Fibroblast of the aortic adventitia (primary cell): Measurements from ENCODE around the gene TMED7. TPM values are rescaled to one million over a fixed set of nuclear protein-coding genes. Genes with fewer than 3 reads are reported as not detected.

Experiments
- DNase-seq: peaks from one replicate; pipeline ENCODE4 v3.0.0-alpha.2; 2010; ENCODE audit warnings: low read depth
- H3K4me3 ChIP-seq: 2 replicates; pipeline ENCODE4 v1.5.1; 2011; ENCODE audit warnings: low read depth, mild to moderate bottlenecking, control low read depth, low read length, moderate library complexity
- CTCF ChIP-seq: IDR thresholded peaks from 2 replicates; pipeline ENCODE4 v1.5.1; 2011; ENCODE audit warnings: mild to moderate bottlenecking, low read length, control low read depth, inconsistent platforms; ENCODE audit not compliant: insufficient read depth
- total RNA-seq: library from RNA; depleted of rRNA; stranded (reverse); fragments of >200 nt; gene quantifications from 2 replicates; pipeline ENCODE4 v1.2.3, GENCODE V29; 2012; ENCODE audit warnings: low replicate concordance

Gene TMED7
- total RNA-seq, 1 donor: 181 TPM

- no peak for DNase-seq
- H3K4me3 ChIP-seq: no peak overlapping the region
- no peak for TF ChIP-seq CTCF
Measured at GRCh38 chr5:115629903-115630302, 4.1 kb upstream of the TMED7 start.

DNA sequence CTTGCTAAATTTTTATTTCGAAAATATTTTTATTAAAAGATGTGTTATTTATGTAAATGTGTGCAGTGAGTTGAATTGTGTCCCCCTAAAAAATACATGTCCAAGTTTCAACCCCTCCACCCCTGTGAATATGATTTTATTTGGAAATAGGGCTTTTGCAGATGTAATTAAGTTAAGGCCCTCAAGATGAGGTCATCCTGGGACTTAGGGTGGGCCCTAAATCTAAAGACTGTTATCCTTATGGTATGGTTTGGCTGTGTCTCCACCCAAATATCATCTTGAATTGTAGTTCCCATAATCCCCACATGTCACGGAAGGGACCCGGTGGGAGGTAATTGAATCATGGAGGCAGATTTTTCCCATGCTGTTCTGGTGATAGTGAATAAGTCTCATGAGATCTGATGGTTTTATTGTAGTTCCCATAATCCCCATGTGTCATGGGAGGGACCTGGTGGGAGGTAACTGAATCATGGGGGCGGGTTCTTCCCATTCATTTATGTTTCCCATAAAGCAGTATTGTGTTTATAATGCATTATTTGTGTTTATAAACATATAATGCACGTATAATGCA lies 1.5 kb upstream of the TMED7 start:
- no peak for DNase-seq
- H3K4me3 ChIP-seq: no peak overlapping the region
- no peak for TF ChIP-seq CTCF

DNA sequence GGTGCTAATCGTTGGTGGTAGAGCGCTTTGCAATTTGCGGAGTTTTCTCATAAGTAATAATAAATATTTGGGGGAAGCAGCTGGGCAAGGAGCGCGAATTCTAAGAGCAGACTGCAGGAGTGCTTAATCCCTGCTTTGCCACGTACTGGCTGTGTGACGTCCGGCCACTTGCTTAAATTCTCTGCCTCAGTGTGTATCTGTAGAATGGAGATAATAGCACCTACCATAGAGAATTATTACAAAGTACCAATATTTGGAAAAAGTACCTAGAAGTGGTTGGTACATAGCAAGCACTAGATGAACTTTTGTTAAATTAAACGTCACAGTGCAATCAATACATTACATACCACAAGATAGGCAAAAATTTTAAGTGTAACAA lies 598 bp upstream of the TMED7 start:
- TF ChIP-seq CTCF: no peak
- H3K4me3 ChIP-seq: peak overlapping the region; percentile 98
- peak; percentile 65 for DNase-seq

DNA sequence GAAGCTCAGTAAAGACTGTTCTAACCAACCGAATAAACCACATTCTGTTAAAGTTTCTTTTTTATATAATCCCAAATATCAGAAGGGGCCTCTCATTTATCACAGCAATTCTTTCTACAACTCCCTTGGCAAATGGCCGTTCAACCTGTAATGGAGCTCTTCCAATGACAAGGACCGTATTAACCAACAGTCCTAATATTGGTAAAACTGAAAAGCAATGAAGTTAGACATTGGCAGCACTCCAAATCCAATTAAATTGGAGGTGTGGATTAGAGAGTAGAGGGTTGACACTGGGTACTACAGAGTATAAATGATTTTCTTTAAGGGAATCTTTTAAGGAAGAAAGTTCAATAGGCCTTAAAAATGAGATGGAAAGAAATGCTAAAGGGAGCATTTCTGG lies 842 bp downstream of the TMED7 start:
- peak overlapping the region; percentile 98 for H3K4me3 ChIP-seq
- no peak for TF ChIP-seq CTCF
- no peak for DNase-seq

- peak overlapping the region; percentile 98 for H3K4me3 ChIP-seq
- TF ChIP-seq CTCF: no peak
Measured at GRCh38 chr5:115623658-115624057, 2.2 kb downstream of the TMED7 start.

GRCh38 chr5:115621365-115621900 lies 4.4 kb downstream of the TMED7 start:
- no peak for TF ChIP-seq CTCF
- no peak overlapping the region for H3K4me3 ChIP-seq
- DNase-seq: no peak

More at GRCh38 chr5:115623658-115624057, 2.2 kb downstream of the TMED7 start:
- no peak for DNase-seq

DNA sequence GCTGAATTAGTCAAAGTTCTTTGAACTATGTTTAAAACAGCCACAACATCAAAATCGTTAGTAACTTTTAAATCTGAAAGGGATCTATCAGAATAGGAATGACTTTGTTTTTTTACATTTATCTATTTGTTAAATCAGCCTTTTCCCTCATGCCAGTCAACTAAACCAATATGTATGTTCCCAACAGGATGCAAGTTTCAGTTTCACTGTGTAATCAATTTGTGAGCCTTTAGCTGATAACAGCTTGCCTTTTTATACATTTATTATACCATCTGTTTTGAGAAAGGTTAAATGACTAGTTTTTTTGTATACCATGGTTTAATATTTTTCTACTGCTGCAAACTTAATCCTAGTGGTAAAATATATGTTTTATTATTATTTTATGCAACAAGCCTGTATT lies 8.9 kb downstream of the TMED7 start:
- no peak for TF ChIP-seq CTCF
- DNase-seq: no peak
- no peak overlapping the region for H3K4me3 ChIP-seq
